Skeletal muscle satellite cell (primary cell): ENCODE data around the gene WWOX.

ENCODE experiments used
- H3K27me3 ChIP-seq: 2 replicates; pipeline ENCODE4 v1.7.0; 2013; ENCODE audit warnings: low read length; ENCODE audit not compliant: control insufficient read depth, insufficient read depth
- H3K36me3 ChIP-seq: 2 replicates; pipeline ENCODE4 v1.7.0; 2013; ENCODE audit warnings: mild to moderate bottlenecking, control low read depth, low read length; ENCODE audit not compliant: insufficient read depth
- H3K4me1 ChIP-seq: 2 replicates; pipeline ENCODE4 v1.7.0; 2013; ENCODE audit warnings: low read length; ENCODE audit not compliant: control insufficient read depth, insufficient read depth
- H3K4me2 ChIP-seq: 2 replicates; pipeline ENCODE4 v1.7.0; 2013; ENCODE audit warnings: mild to moderate bottlenecking, low read length
- H3K4me3 ChIP-seq: 2 replicates; pipeline ENCODE4 v1.7.0; 2013; ENCODE audit warnings: low read length
- H3K9ac ChIP-seq: 2 replicates; pipeline ENCODE4 v1.7.0; 2013; ENCODE audit warnings: mild to moderate bottlenecking, low read depth, low read length, moderate library complexity
- H3K9me3 ChIP-seq: replicated peaks from 2 replicates; pipeline ENCODE4 v1.7.0; 2013; ENCODE audit warnings: mild to moderate bottlenecking, control low read depth, low read length

The WWOX gene

DNA sequence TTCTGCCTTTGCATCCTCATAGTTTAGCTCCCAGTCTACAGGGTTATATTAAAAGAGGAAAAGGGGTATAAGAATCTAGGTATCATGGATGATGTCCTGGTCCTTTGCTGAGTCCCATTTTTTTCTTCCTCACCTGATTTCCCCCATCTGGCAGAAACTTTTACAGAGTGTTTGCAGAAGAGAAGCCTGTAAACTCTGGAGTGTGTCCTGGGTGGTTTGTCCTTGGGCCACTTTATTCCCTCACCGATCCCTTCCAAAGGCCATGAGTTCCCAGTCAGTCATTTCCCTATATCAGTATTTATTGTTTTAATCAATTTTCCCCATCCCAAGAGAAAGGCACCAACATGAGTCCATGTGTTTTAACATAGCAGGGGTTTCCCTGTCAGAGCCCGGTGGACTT lies 638.2 kb downstream of the WWOX start:
- no peak overlapping the region for H3K4me2 ChIP-seq
- no peak overlapping the region for H3K9ac ChIP-seq
- H3K36me3 ChIP-seq = no peaks in the 10 kb centered on the region
- H3K4me3 ChIP-seq = no peak overlapping the region
- H3K4me1 ChIP-seq = no peaks in the 10 kb centered on the region
- no peaks in the 10 kb centered on the region for H3K27me3 ChIP-seq
- no peaks in the 10 kb centered on the region for H3K9me3 ChIP-seq

GRCh38 chr16:78738557-78738956 lies 639.1 kb downstream of the WWOX start:
- Histone ChIP-seq H3K4me2 (no peak overlapping the region), H3K36me3 (no peaks in the 10 kb centered on the region), H3K27me3 (no peaks in the 10 kb centered on the region), H3K9ac (no peak overlapping the region), H3K9me3 (no peaks in the 10 kb centered on the region), H3K4me3 (no peak overlapping the region), H3K4me1 (no peaks in the 10 kb centered on the region)

GRCh38 chr16:78740269-78740668 lies 640.8 kb downstream of the WWOX start:
- Histone ChIP-seq H3K4me3 (no peak overlapping the region), H3K9ac (no peak overlapping the region)

GRCh38 chr16:78742501-78743283 lies 643.2 kb downstream of the WWOX start:
- Histone ChIP-seq H3K4me2 (no peak overlapping the region), H3K4me1 (no peaks in the 10 kb centered on the region), H3K4me3 (no peak overlapping the region), H3K9ac (no peak overlapping the region), H3K27me3 (no peaks in the 10 kb centered on the region), H3K36me3 (no peaks in the 10 kb centered on the region), H3K9me3 (no peaks in the 10 kb centered on the region)

More at GRCh38 chr16:78740269-78740668, 640.8 kb downstream of the WWOX start:
- no peaks in the 10 kb centered on the region for H3K4me1 ChIP-seq
- no peak overlapping the region for H3K4me2 ChIP-seq
- H3K27me3 ChIP-seq = no peaks in the 10 kb centered on the region
- H3K36me3 ChIP-seq = no peaks in the 10 kb centered on the region
- no peaks in the 10 kb centered on the region for H3K9me3 ChIP-seq

GRCh38 chr16:78743556-78743955 lies 644.1 kb downstream of the WWOX start:
- H3K4me3 ChIP-seq = no peak overlapping the region
- no peaks in the 10 kb centered on the region for H3K4me1 ChIP-seq
- H3K36me3 ChIP-seq = no peaks in the 10 kb centered on the region
- H3K4me2 ChIP-seq = no peak overlapping the region
- H3K9me3 ChIP-seq = no peaks in the 10 kb centered on the region
- no peaks in the 10 kb centered on the region for H3K27me3 ChIP-seq
- H3K9ac ChIP-seq = no peak overlapping the region

DNA sequence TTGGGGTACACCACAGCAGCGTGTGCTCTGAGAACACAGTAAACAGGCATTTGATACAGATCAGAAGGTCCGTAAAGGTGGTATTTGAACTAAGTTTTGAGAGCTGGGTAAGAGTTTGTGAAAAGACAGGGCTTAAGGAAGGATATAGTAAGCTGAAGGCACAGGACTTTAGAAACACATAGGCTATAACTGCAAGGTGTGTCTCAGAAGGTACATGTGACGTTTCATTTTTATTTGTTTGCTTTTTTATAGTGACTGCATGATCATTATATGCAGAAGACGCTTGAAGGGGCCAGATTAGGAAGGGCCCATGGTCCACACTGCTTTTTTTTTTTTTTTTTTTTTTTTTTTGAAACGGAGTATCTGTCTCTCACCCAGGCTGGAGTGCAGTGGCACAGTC lies 644.6 kb downstream of the WWOX start:
- H3K9ac ChIP-seq = no peak overlapping the region
- no peaks in the 10 kb centered on the region for H3K9me3 ChIP-seq
- H3K4me1 ChIP-seq = no peaks in the 10 kb centered on the region
- no peaks in the 10 kb centered on the region for H3K36me3 ChIP-seq
- no peak overlapping the region for H3K4me2 ChIP-seq
- H3K27me3 ChIP-seq = no peaks in the 10 kb centered on the region
- H3K4me3 ChIP-seq = no peak overlapping the region

GRCh38 chr16:78744796-78745107 lies 645.3 kb downstream of the WWOX start:
- no peaks in the 10 kb centered on the region for H3K36me3 ChIP-seq
- no peak overlapping the region for H3K4me3 ChIP-seq
- H3K27me3 ChIP-seq = no peaks in the 10 kb centered on the region
- H3K4me2 ChIP-seq = no peak overlapping the region
- no peak overlapping the region for H3K9ac ChIP-seq
- H3K4me1 ChIP-seq = no peaks in the 10 kb centered on the region
- H3K9me3 ChIP-seq = no peaks in the 10 kb centered on the region

DNA sequence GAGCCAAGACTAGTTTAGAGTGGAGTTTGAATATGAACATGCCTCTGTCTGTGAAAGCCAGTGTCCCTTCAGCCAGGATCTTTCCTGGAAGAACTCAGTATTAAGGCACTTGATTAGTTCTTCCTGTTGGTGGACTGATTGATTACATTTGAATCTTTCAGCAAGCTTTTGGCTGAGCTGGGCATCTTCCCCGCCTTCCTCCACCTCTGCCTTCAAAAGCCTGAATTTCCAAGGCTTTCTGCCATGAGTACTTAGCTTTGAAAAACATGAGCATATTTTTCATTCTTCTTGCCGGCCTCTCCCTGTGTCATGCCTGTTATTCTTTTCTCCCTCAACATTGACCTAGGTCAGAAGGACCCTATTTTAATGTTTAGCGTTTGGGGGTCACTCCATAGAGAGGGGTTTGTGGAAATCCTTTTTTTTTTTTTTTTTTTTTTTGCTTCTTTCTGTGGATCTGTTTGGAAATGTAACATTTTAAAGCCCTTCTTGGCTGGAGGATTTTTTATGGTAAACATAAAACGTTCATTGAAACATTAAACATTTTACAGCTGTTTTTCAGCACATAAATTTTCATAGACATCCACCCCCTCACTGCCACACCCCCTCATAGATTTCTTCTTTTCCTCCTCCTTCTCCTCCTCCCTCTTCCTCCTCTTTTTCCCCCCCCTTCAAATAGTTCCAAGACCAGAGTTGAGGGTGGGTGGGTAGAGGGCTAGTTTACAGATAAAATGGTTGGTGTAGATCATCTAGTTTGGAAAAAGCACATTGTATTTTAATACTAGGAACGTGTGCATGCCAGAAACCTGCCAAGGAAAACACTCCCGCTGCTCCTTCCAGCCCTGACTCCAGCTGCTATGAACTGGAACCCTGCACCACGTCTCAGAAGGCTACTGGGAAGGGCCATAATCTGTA lies 645.9 kb downstream of the WWOX start:
- H3K4me3 ChIP-seq = no peak overlapping the region
- no peaks in the 10 kb centered on the region for H3K4me1 ChIP-seq
- H3K4me2 ChIP-seq = no peak overlapping the region

GRCh38 chr16:78746718-78747117 lies 647.3 kb downstream of the WWOX start:
- H3K27me3 ChIP-seq = no peaks in the 10 kb centered on the region
- H3K9me3 ChIP-seq = no peaks in the 10 kb centered on the region
- no peak overlapping the region for H3K9ac ChIP-seq
- no peak overlapping the region for H3K4me3 ChIP-seq
- no peaks in the 10 kb centered on the region for H3K4me1 ChIP-seq
- no peak overlapping the region for H3K4me2 ChIP-seq
- H3K36me3 ChIP-seq = no peaks in the 10 kb centered on the region

More for the DNA sequence above, 645.9 kb downstream of the WWOX start:
- Histone ChIP-seq H3K27me3 (no peaks in the 10 kb centered on the region), H3K9me3 (no peaks in the 10 kb centered on the region), H3K9ac (no peak overlapping the region), H3K36me3 (no peaks in the 10 kb centered on the region)

DNA sequence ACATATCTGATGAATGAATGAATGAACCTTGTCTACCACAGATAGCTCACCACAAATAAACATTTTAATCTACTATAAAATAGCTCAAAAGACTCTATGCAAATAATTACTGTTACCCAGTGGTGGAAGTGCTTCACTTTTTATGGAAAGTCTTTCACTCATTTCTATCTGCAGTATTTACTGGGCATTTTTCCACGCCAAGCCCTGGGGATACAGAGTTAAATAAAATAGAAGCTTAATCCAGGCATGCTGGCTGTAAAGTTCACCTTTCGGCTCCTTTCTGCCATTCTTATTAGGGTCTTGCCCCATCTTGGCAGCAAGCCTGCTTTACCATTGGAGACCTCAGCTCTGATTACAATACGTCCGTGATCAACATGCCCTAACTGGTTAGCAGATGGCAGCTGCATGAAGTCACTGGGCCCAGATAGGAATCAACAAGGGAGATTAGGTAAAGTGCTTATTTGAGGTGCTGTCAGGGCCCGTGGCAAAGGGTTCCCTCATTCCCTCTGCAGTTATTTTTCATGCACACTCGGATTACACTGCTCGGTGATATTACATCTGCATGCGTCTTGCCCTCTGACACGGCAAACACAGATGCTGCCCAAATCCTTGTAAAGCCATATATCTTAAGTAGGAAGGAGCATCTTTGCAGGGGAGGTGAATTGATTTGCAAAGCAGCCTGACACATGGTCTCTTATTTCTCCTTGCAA lies 648.9 kb downstream of the WWOX start:
- Histone ChIP-seq H3K36me3 (no peaks in the 10 kb centered on the region), H3K4me1 (no peaks in the 10 kb centered on the region), H3K4me3 (no peak overlapping the region), H3K9me3 (no peaks in the 10 kb centered on the region), H3K9ac (no peak overlapping the region), H3K4me2 (no peak overlapping the region), H3K27me3 (no peaks in the 10 kb centered on the region)

DNA sequence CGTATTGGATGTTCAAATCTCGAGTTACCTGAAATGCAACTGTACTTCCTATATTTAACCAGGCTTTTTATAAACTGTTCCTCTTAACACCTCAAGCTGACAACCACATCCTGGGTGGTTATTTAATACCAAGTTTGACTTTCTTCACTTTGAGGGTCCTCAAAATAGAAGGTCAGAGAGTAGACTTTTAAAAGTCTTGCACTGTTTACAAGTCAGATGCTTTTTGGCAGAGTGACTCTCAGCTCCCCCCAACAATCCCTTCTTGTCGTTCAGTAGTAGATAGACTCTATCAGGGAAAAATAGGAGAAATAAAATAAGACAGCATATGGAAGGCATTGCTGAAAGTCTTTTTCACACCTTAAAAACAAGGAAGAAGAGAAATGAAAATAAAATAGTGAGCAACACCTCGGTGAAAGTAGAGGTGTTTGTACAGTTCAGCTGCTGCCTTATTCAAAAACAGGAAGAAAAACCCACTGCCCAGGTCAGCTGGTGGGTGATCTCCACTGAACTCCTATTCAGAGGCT lies 650.4 kb downstream of the WWOX start:
- no peak overlapping the region for H3K4me3 ChIP-seq
- no peaks in the 10 kb centered on the region for H3K4me1 ChIP-seq
- H3K36me3 ChIP-seq = no peaks in the 10 kb centered on the region
- no peak overlapping the region for H3K4me2 ChIP-seq
- H3K27me3 ChIP-seq = no peaks in the 10 kb centered on the region
- no peaks in the 10 kb centered on the region for H3K9me3 ChIP-seq
- H3K9ac ChIP-seq = no peak overlapping the region
